ENCODE measurements around the gene PIANP.

- no peak for TF ChIP-seq POLR2A (IDR thresholded peaks at IDR 0.05)
- no peak for TF ChIP-seq CTCF (IDR thresholded peaks at IDR 0.05)
- TF ChIP-seq EP300 (IDR thresholded peaks at IDR 0.05): no peak
These were observed 23.8 kb upstream of the PIANP start for GRCh38 chr12:6724409-6724797.
